ENCODE measurements around the gene CMTM6.

DNA sequence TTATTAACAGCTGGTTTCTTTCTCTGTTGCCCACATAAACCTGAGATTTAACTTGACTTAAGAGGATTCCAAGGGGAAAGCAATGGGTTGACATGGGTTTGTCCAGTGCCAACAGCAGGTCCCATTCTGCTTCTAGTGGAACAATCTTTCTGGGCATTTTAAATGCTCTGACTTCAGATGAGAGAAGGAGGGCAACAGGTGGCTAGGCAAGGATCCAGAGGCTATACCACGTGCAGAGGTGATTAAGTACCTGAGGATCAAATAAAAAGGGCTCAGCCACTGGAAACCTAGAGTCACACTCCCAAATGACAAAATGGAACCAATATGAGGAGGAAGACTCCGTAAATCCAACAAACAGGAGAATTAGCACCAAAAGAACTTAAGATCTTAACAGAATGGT lies 28.5 kb downstream of the CMTM6 start:
- TF ChIP-seq FOXM1 (IDR thresholded peaks at IDR 0.05; ENCODE audit: low read depth) (no peak), CTCF (IDR thresholded peaks at IDR 0.05) (no peak), NRF1 (IDR thresholded peaks at IDR 0.05; ENCODE audit: low read depth, low read length) (no peak), POLR2AphosphoS5 (IDR thresholded peaks at IDR 0.05; ENCODE audit: low read depth, low read length) (no peak), RFX5 (IDR thresholded peaks at IDR 0.05; ENCODE audit: low read length) (no peak), MAX (IDR thresholded peaks at IDR 0.05; ENCODE audit: low read depth) (no peak), RCOR1 (IDR thresholded peaks at IDR 0.05; ENCODE audit: low read length) (no peak), SMC3 (IDR thresholded peaks at IDR 0.05; ENCODE audit: low read depth, low read length) (no peak), YY1 (IDR thresholded peaks at IDR 0.05; ENCODE audit: low read depth) (no peak)
- TF ChIP-seq, protein P1, sequence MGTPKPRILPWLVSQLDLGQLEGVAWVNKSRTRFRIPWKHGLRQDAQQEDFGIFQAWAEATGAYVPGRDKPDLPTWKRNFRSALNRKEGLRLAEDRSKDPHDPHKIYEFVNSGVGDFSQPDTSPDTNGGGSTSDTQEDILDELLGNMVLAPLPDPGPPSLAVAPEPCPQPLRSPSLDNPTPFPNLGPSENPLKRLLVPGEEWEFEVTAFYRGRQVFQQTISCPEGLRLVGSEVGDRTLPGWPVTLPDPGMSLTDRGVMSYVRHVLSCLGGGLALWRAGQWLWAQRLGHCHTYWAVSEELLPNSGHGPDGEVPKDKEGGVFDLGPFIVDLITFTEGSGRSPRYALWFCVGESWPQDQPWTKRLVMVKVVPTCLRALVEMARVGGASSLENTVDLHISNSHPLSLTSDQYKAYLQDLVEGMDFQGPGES (IDR thresholded peaks at IDR 0.05; ENCODE audit: low read depth, low read length): no peak
